Memory B cell (primary cell): ENCODE results near the gene ETAA1.

ENCODE experiments used
- ATAC-seq: fragments of 150-1000 bp; cut with Tn5 transposase; 2 replicates; pipeline ENCODE4 v1.10.0; 2021; ENCODE audit warnings: low read depth, mild to moderate bottlenecking, moderate library complexity
- DNase-seq, 2 donors: peaks; one replicate each; pipeline ENCODE4 v3.0.0; 2022; ENCODE audit warnings: low spot score in 2 of 2
- H3K27ac Mint-ChIP-seq: one replicate; pipeline ENCODE4 v1.8.0; 2022; ENCODE audit warnings: mild to moderate bottlenecking, moderate library complexity, mixed read lengths
- H3K27me3 Mint-ChIP-seq: one replicate; pipeline ENCODE4 v1.8.0; 2022; ENCODE audit warnings: mixed read lengths
- H3K36me3 Mint-ChIP-seq: one replicate; pipeline ENCODE4 v1.8.0; 2022; ENCODE audit warnings: mild to moderate bottlenecking, mixed read lengths
- H3K4me1 Mint-ChIP-seq: one replicate; pipeline ENCODE4 v1.8.0; 2022; ENCODE audit warnings: mixed read lengths
- H3K4me3 Mint-ChIP-seq: one replicate; pipeline ENCODE4 v1.8.0; 2022; ENCODE audit warnings: mild to moderate bottlenecking, moderate library complexity, mixed read lengths
- H3K9me3 Mint-ChIP-seq: one replicate; pipeline ENCODE4 v1.8.0; 2022; ENCODE audit warnings: mixed read lengths

Gene ETAA1

GRCh38 chr2:67455219-67456142 is 58.3 kb downstream of the ETAA1 start:
- no peak for ATAC-seq
- H3K36me3 Mint-ChIP-seq: no peaks in the 10 kb centered on the region
- H3K4me1 Mint-ChIP-seq: no peaks in the 10 kb centered on the region
- no peak overlapping the region for H3K27ac Mint-ChIP-seq
- H3K9me3 Mint-ChIP-seq: no peaks in the 10 kb centered on the region
- DNase-seq: no peak
- H3K4me3 Mint-ChIP-seq: no peak overlapping the region
- H3K27me3 Mint-ChIP-seq: peaks cover 5% of the 10 kb centered on the region

- peaks cover 5% of the 10 kb centered on the region for H3K27me3 Mint-ChIP-seq
- no peaks in the 10 kb centered on the region for H3K36me3 Mint-ChIP-seq
- no peaks in the 10 kb centered on the region for H3K9me3 Mint-ChIP-seq
- ATAC-seq (no peak), DNase-seq (no peak)
- H3K27ac Mint-ChIP-seq: no peak overlapping the region
- no peak overlapping the region for H3K4me3 Mint-ChIP-seq
- no peaks in the 10 kb centered on the region for H3K4me1 Mint-ChIP-seq
Observed at GRCh38 chr2:67456428-67456827, 59.3 kb downstream of the ETAA1 start.

- no peak overlapping the region for H3K4me3 Mint-ChIP-seq
- H3K9me3 Mint-ChIP-seq: no peaks in the 10 kb centered on the region
- peaks cover 5% of the 10 kb centered on the region for H3K27me3 Mint-ChIP-seq
- ATAC-seq: no peak
- H3K4me1 Mint-ChIP-seq: no peaks in the 10 kb centered on the region
- DNase-seq: no peak
- H3K27ac Mint-ChIP-seq: no peak overlapping the region
- H3K36me3 Mint-ChIP-seq: no peaks in the 10 kb centered on the region
Observed at GRCh38 chr2:67457699-67458098, 60.6 kb downstream of the ETAA1 start.

GRCh38 chr2:67459761-67460160 is 62.6 kb downstream of the ETAA1 start:
- Mint-ChIP-seq H3K4me3 (no peak overlapping the region), H3K36me3 (no peaks in the 10 kb centered on the region)

More at GRCh38 chr2:67459761-67460160, 62.6 kb downstream of the ETAA1 start:
- Mint-ChIP-seq H3K4me1 (no peaks in the 10 kb centered on the region), H3K27me3 (no peaks in the 10 kb centered on the region), H3K27ac (no peak overlapping the region), H3K9me3 (no peaks in the 10 kb centered on the region)
- no peak for DNase-seq
- ATAC-seq: no peak
